ENCODE results near the gene IKZF2.
A peak's percentile ranks its signal among the peaks of the same experiment; 100 is the strongest.

The IKZF2 gene

DNA sequence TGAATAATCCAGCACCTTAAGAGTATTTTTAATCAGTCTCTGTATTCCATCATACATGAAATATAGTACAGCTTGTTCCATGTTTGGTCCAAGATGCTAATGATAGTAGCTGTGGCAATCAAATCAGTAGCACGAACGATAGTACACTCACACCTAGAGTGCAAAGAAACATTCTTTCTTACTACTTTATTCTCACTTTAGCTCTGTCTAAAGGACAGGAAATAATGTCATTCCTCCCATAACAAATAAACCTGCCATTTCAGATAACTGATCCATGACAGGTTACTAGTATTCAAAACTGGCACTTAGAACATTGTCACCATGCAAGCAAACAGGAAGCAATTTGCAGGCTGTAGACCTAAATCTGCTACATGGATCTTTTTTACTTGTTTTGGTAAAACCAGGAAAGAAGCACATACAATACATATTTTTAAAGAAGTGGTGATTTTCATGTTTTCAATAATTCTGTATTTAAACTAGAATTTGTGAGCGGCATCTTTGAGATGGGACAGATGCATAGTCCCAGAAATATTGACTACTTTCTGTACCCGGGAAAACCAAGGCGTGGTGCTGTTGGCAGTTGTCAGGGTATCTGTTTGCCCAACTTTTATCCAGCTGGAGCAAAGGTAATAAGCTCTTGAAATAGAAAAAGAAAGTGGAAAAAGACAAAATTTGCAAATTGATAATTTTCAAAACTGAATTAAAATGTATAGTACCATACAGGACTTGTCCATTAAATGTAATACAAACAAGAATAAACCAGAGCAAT is 49.5 kb downstream of the IKZF2 start:
- DNase-seq (ENCODE audit: low read depth in 1 of 2, low spot score in 1 of 2), result no peak

- no peak for DNase-seq (ENCODE audit: low read depth in 1 of 2, low spot score in 1 of 2)
Measured at GRCh38 chr2:213101109-213101508, 50.3 kb downstream of the IKZF2 start.

- DNase-seq (ENCODE audit: low read depth in 1 of 2, low spot score in 1 of 2), result no peak
Measured at GRCh38 chr2:213098612-213099011, 52.8 kb downstream of the IKZF2 start.

DNA sequence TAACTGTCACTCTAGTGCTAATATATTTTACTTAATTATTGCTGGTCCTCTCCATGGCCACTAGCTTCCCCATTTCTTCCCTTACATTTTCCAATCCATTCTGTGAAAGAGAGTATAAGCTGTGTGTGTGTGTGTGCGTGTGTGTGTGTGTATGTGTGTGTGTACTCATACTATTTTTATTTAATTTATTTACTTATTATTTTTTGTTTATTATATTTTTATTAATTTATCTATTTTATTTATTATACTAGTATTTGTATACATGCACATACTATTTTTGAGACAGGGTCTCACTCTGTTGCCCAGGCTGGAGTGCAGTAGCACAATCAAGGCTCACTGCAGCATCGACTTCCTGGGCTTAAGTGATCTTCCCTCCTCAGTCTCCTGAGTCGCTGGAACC is 59.6 kb downstream of the IKZF2 start:
- DNase-seq (ENCODE audit: low read depth in 1 of 2, low spot score in 1 of 2), result no peak

GRCh38 chr2:213090772-213091171 is 60.6 kb downstream of the IKZF2 start:
- no peak for DNase-seq (ENCODE audit: low read depth in 1 of 2, low spot score in 1 of 2)

GRCh38 chr2:213089438-213089837 is 62.0 kb downstream of the IKZF2 start:
- no peak for DNase-seq (ENCODE audit: low read depth in 1 of 2, low spot score in 1 of 2)

DNA sequence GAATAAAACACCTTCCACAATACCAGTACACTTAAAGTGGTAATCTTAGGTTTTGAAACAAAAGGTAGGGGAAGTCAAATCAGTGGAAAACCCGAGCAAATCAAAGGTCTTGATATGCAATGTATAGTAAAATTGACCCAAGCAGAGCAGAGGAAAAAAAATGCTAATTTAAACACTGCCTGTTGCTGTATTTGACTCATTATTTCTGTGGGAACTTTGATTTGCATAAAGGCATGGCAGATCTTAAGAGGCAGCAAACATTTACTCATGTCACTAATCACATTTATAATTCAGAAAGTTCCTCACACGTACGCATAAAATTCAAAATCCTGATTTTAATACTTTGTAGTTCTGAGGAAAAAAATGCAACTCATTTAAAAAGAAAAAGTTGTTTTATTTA is 64.4 kb downstream of the IKZF2 start:
- DNase-seq (ENCODE audit: low read depth in 1 of 2, low spot score in 1 of 2), result no peak

DNA sequence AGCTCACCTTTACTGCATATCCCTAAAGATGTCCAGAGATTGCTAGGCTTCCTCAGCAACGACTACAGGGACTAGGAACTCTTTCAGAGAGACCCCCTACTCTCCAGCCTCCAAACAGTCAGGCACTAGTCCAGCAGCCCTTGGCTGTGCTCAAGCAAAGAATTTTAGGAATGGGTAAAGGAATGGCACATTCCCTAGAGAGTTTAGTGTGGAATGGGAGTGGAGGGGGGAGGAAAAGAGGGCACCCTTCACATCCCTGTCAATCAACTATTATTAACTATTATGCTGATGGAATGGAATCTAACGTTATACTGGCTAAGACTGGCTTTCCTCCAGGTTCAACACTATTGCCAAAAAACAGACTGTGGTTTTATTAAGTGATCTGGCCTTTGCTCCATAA is 64.8 kb downstream of the IKZF2 start:
- no peak for DNase-seq (ENCODE audit: low read depth in 1 of 2, low spot score in 1 of 2)

DNA sequence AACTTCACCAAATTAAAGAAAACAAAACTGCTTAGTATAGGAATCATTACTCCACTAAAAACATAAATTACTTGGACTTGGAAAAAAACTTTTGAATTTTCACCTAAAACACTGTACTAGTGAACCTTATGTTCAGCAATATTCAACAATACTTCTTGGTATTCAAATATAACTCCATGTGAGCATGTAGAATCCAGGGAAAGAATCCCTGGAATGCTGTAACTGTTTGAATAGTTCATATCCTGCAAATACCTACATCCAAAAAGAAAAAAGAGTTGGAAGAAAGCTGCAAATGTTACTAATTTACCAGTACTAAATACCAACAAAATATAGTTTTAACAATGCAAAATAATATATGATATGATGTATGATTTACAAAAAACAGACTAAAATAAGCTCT is 65.4 kb downstream of the IKZF2 start:
- no peak for DNase-seq (ENCODE audit: low read depth in 1 of 2, low spot score in 1 of 2)

- no peak for DNase-seq (ENCODE audit: low read depth in 1 of 2, low spot score in 1 of 2)
Measured at GRCh38 chr2:213085538-213085937, 65.9 kb downstream of the IKZF2 start.

DNA sequence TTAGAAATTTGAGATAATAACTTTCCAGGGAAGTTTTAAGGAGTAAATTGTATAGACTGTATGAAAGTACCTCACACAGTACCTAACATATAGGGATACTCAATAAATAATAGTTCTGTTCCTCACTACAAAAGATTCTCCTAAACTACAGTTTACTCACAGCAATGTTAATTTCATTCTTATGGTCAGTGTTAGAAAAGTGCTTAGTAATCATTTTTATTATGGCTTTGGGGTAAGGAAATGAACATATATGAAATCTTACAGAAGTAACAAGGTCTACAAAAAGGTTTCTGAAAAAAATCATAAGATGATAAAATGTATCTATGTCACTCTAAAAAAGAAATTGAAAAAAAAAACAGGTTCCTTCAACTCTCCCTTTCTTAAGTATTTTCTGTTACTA is 67.2 kb downstream of the IKZF2 start:
- DNase-seq (ENCODE audit: low read depth in 1 of 2, low spot score in 1 of 2), result no peak

DNA sequence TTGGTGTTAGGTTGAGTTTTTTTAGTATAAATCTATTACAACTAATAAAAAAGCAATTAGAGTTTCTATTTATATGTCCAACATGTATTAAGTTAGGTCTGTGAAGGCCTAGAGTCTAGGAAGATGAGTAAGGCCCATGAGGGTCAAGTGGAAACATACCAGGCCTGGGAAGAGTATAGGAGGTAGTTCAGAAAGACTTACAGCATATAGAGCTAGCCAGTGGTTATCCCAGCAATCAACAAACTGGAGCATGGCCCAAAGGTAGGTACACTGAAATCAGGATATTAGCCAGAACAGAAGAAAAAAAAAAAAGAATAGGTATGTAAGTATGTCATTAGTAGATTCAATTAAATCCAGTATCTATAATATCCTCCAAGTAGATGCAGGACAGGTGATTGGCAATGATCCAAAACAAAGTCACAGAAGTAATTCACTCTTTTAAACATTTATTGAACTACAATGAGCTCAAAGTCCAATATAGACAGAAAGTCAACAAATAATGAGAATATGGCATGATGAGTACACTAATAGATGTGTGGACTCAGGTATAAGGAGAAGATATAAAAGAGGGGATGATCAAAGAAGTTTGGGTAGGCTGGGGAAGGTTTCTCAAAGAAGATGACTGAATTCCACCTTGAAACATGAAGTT is 70.3 kb downstream of the IKZF2 start:
- DNase-seq (ENCODE audit: low read depth in 1 of 2, low spot score in 1 of 2), result no peak

DNA sequence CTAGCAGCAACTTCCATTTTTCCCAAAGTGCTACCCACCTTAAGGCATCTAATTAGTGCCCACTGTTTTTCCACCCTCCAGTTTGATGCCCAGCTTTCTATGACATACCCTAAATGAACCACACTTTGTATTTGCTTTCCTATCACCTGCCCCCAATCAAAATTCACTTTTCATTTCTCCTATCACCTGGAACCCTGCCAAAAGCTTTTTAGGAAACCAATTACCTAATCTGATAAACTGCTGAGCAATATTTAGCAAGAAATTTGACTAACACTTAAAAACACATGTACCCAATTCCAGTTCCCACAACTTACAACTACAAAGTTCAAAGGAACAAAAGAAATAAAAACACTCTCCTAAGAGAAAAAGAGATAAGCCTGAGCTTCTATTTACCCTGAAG is 71.7 kb downstream of the IKZF2 start:
- no peak for DNase-seq (ENCODE audit: low read depth in 1 of 2, low spot score in 1 of 2)

- no peak for DNase-seq (ENCODE audit: low read depth in 1 of 2, low spot score in 1 of 2)
Measured at GRCh38 chr2:213078686-213079085, 72.7 kb downstream of the IKZF2 start.

DNA sequence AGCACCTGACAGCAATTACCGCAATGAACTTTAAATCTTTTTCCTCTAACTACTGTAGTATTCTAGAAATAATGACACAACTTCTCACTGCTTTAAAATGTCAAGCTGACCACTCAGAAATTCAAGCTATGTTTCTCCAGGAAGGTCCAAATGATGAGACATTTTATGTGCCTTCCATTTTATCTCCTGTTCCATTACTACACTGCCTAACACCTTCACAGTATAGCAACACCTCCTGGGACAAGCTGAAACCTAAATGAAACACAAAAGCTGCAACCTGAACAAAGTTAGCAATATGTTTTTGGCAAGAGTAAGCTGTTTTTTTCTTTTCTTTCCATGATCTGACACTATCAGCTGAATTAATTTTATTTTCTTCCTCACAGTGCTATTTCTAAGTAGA is 81.9 kb downstream of the IKZF2 start:
- no peak for DNase-seq (ENCODE audit: low read depth in 1 of 2, low spot score in 1 of 2)

- DNase-seq (ENCODE audit: low read depth in 1 of 2, low spot score in 1 of 2), result no peak
Measured at GRCh38 chr2:213068676-213069359, 82.6 kb downstream of the IKZF2 start.

DNA sequence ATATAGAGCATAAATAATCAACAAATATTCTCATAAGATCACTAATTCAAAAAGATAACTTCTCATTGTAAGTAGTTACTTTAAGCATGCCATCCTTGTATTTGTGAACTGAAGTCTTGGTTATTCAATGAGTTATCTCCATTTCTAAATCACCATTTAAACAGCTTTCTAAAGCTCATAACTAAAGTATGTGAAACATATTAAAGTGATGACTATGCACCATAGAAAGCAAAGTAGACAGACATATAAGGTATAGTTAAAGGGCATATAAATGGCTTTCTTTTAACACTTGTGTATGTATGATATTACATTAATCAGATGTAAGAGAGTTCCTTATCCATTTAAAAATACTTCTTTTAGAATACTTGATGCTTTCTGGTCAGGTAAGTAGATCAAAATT is 83.5 kb downstream of the IKZF2 start:
- DNase-seq (ENCODE audit: low read depth in 1 of 2, low spot score in 1 of 2), result no peak

DNA sequence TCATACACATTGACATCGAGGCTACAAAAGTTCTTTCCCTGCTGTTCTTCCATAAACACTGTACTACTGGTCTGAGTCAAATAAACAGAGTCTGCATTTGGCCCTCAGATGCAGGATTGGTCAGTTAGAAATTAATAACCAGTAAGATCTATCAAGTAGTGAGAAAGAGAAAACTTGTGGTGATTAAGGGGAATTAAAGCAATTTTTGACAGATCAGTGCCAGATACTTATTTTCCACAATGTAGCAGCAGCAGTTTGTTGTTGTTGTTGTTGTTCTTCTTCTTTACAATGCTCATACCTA is 85.0 kb downstream of the IKZF2 start:
- no peak for DNase-seq (ENCODE audit: low read depth in 1 of 2, low spot score in 1 of 2)

GRCh38 chr2:213065583-213066442 is 85.6 kb downstream of the IKZF2 start:
- peak in 1 of 2 donors; percentile 5 for DNase-seq (ENCODE audit: low read depth in 1 of 2, low spot score in 1 of 2)

DNA sequence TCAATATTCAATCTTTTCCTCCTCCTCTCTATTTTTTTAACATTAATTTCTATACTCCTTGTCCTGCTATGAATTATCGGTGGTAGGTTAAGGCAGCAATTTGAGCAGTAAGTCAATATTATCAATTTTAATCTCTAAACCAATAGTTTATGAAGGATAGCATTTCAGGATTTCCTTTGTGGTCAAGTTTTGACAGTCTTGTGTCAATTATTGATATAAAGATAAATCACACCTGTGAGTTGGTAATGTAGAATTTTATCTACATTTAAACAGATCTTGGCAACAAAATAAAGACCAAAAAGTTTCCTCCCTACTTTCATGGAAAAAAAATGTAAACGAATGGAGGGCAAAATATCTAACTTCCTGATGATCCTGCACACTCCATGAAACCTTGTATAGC is 87.3 kb downstream of the IKZF2 start:
- no peak for DNase-seq (ENCODE audit: low read depth in 1 of 2, low spot score in 1 of 2)

DNA sequence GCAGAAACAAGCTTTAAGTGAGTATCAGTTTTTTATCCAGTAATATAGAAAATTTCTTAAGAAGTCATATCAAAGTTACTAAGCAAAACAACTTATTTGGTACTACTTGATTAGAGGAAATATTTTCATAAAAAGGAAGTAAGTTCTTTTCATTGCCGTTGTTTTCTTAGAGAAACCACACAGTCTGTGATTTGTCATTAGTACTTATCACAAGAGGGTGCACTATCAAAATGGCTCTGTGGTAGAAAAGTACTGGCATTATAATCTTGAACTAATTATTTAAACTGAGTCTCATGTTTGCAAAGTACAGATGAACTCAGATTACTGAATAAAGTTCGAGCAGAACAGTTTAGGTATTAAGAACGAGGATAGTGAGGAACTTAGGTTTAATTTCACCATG is 93.4 kb downstream of the IKZF2 start:
- no peak for DNase-seq (ENCODE audit: low read depth in 1 of 2, low spot score in 1 of 2)

- no peak for DNase-seq (ENCODE audit: low read depth in 1 of 2, low spot score in 1 of 2)
Measured at GRCh38 chr2:213046431-213046830, 105.0 kb downstream of the IKZF2 start.

Data from activated CD4-positive, alpha-beta T cell treated with anti-CD3 and anti-CD28 coated beads, Interleukin-2, amount 50 U/mL, for 24 hours (primary cell).